Right atrium auricular region (tissue), 2 donors: Measurements from ENCODE around the gene COL27A1. TPM values are rescaled to one million over a fixed set of nuclear protein-coding genes. Genes with fewer than 3 reads are reported as not detected.
"Not testable (repeated sequence)": the region's sequence is repeated elsewhere in the genome, so short reads cannot be mapped to it uniquely, and the experiment has no call there.

Experiments
- DNase-seq: peaks from one replicate; pipeline ENCODE4 v3.0.0-alpha.2; 2019; ENCODE audit warnings: low spot score
- H3K27ac ChIP-seq, 2 donors: fragments of 200-600 bp; sonication (generic); 1 replicate in 1 of 2; 2 replicates in 1 of 2; pipeline ENCODE4 v1.5.1; 2016 to 2019
- H3K27me3 ChIP-seq, 2 donors: fragments of 200-600 bp; sonication (generic); one replicate each; pipeline versions ENCODE4 v1.5.1 to v1.6.0; 2017 to 2019
- H3K36me3 ChIP-seq: fragments of 200-600 bp; sonication (generic); one replicate; pipeline ENCODE4 v1.5.1; 2016
- H3K4me1 ChIP-seq, 2 donors: fragments of 200-600 bp; sonication (generic); one replicate each; pipeline versions ENCODE4 v1.5.1 to v1.6.0; 2017 to 2019
- H3K4me3 ChIP-seq, 2 donors: fragments of 200-600 bp; sonication (generic); 1 replicate in 1 of 2; 2 replicates in 1 of 2; pipeline ENCODE4 v1.5.1; 2017 to 2019; ENCODE audit warnings: mild to moderate bottlenecking in 1 of 2, moderate library complexity in 1 of 2
- H3K9me3 ChIP-seq, 2 donors: fragments of 200-600 bp; sonication (generic); one replicate each; pipeline ENCODE4 v1.5.1; 2019
- total RNA-seq, 2 donors: library from RNA; depleted of rRNA; stranded (reverse); fragments of >200 nt; gene quantifications; one replicate each; pipeline ENCODE4 v1.1.0, GENCODE V29; 2016
- TF ChIP-seq, protein P1 (sequence below), 2 donors: fragments of 200-600 bp; sonication (generic); IDR thresholded peaks; one replicate each; pipeline ENCODE4 v1.5.1; 2019; ENCODE audit warnings: antibody characterized with exemption in 2 of 2

COL27A1 gene
- total RNA-seq, 2 donors from 2014 or later = 1.5 to 2.7 TPM

DNA sequence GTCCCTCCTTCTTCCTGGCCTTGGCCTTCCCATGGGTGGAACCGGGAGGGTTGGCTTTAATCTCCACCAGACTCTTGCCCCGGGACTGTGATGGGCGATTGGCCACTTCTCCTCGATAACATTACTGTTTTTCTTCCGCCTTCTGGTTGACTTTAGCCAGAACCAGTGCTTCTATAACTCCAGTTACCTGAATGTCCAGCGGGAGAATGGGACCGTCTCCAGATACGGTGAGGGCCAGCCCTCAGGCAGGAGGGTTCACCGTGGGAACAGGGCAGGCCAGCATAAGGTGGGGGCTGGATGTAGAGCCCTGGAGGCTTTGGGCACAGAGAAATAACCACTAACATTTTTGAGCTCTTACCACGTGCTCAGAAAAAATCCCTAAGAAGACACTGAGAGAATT, 175.3 kb downstream of the COL27A1 start:
- Histone ChIP-seq H3K4me1 (no peaks in the 10 kb centered on the region), H3K36me3 (no peaks in the 10 kb centered on the region), H3K27ac (no peak overlapping the region), H3K9me3 (no peaks in the 10 kb centered on the region), H3K27me3 (no peaks in the 10 kb centered on the region), H3K4me3 (no peak overlapping the region)
- no peak for DNase-seq
- TF ChIP-seq, protein P1, sequence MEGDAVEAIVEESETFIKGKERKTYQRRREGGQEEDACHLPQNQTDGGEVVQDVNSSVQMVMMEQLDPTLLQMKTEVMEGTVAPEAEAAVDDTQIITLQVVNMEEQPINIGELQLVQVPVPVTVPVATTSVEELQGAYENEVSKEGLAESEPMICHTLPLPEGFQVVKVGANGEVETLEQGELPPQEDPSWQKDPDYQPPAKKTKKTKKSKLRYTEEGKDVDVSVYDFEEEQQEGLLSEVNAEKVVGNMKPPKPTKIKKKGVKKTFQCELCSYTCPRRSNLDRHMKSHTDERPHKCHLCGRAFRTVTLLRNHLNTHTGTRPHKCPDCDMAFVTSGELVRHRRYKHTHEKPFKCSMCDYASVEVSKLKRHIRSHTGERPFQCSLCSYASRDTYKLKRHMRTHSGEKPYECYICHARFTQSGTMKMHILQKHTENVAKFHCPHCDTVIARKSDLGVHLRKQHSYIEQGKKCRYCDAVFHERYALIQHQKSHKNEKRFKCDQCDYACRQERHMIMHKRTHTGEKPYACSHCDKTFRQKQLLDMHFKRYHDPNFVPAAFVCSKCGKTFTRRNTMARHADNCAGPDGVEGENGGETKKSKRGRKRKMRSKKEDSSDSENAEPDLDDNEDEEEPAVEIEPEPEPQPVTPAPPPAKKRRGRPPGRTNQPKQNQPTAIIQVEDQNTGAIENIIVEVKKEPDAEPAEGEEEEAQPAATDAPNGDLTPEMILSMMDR (IDR thresholded peaks at IDR 0.05) = no peak

DNA sequence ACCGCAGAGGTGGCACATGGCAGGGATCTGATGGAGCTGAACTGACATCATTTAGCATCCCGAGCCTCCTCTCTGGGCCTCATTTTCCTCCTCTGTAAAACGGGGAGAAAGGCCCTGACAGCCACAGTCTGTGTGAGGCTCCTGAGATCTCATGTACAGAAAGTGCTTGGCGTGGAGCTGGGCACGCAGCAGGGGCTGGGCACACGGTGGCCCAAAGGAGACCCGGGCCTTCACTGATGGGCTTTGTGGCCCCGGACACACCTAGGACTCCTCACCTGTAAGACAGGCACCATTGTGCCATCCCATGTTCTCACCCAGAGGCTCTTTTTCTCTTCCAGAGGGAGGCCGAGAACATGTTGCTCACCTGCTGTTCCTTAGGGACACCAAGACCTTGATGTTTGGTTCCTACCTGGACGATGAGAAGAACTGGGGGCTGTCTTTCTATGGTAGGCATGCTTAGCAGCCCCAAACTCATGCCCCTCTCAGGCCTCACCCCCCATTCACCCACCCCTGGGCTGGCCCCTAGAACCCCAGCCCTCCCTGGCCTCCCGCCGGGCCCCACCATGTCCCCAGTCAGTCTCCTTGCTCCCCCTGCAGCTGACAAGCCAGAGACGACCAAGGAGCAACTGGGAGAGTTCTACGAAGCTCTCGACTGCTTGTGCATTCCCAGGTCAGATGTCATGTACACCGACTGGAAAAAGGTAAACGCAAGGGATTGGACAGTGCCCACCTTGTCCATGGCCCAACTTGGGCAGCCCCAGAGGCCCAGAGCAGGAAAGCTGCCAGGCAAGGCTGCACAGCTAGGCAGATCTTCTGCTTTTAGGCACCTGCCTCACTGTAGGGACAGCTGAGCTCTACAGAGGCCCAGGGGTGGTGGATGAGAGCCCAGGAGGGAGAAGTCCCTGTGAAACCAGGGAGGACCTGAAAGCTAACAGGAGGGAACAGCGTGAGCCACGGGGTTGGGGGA, 176.2 kb downstream of the COL27A1 start:
- not testable (repeated sequence) for H3K27ac ChIP-seq, H3K4me1 ChIP-seq, H3K27me3 ChIP-seq, H3K36me3 ChIP-seq, H3K4me3 ChIP-seq, H3K9me3 ChIP-seq, DNase-seq

DNA sequence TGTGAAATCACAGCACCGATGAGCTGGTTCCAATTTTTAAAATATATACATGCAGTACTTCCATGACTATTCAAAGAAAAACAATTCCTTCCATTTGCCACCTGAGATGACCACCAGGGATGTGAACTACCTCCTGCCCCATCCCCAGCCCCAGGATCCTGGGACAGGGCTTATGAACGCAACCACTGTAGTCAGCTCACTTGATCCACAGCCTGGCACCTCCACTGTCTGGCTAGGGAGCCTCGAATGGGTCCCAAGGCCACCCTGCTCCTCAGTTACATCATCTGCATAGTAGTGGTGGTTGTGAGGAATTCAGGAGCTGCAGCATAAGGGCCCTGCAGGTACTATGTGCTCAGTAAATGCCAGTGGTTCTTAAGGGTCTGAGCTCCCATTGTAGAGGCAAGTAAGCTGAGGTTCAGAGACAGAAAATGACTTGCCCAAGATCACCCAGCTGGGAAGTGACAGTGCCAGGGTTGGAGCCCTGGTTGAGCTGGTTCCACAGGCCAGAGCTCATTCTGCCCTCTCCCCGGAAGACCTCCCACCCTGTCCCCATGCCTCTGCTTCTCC, 177.2 kb downstream of the COL27A1 start:
- not testable (repeated sequence) for H3K4me1 ChIP-seq, H3K27me3 ChIP-seq, H3K9me3 ChIP-seq, H3K27ac ChIP-seq, DNase-seq, H3K4me3 ChIP-seq
- H3K36me3 ChIP-seq = peaks cover 12% of the 10 kb centered on the region

GRCh38 chr9:114333718-114334117, 178.4 kb downstream of the COL27A1 start:
- not testable (repeated sequence) for H3K4me1 ChIP-seq, DNase-seq, H3K9me3 ChIP-seq, H3K4me3 ChIP-seq, H3K27me3 ChIP-seq, H3K27ac ChIP-seq
- peaks cover 23% of the 10 kb centered on the region for H3K36me3 ChIP-seq

GRCh38 chr9:114334490-114334889, 179.2 kb downstream of the COL27A1 start:
- H3K4me3 ChIP-seq = no peak overlapping the region
- peaks cover 25% of the 10 kb centered on the region for H3K36me3 ChIP-seq
- TF ChIP-seq, protein P1 (IDR thresholded peaks at IDR 0.05) = no peak
- H3K4me1 ChIP-seq = no peaks in the 10 kb centered on the region
- no peak for DNase-seq
- no peak overlapping the region for H3K27ac ChIP-seq
- H3K9me3 ChIP-seq = no peaks in the 10 kb centered on the region
- no peaks in the 10 kb centered on the region for H3K27me3 ChIP-seq

DNA sequence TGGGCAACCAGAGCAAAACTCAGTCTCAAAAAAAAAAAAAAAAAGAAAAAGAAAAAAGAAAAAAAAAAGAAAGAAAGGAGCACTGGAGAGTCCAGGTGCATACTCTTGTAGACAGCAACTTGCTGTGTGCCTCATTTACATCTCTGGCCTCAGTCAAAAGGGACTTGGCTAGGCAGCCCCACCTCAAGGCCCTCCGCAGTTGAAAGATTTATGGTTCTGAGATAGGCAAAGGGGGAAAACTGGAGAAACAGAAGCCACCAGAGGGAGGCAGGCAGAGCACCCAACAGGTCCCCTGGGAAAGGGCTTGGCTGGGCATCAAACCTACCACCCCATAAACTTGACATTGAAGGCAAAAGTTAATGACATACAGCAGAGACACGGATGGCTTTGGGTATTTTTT, 180.4 kb downstream of the COL27A1 start:
- Histone ChIP-seq H3K27ac (no peak overlapping the region), H3K36me3 (peaks cover 33% of the 10 kb centered on the region), H3K4me3 (no peak overlapping the region), H3K27me3 (no peaks in the 10 kb centered on the region), H3K4me1 (no peaks in the 10 kb centered on the region), H3K9me3 (no peaks in the 10 kb centered on the region)
- TF ChIP-seq, protein P1 (IDR thresholded peaks at IDR 0.05) = no peak
- no peak for DNase-seq

DNA sequence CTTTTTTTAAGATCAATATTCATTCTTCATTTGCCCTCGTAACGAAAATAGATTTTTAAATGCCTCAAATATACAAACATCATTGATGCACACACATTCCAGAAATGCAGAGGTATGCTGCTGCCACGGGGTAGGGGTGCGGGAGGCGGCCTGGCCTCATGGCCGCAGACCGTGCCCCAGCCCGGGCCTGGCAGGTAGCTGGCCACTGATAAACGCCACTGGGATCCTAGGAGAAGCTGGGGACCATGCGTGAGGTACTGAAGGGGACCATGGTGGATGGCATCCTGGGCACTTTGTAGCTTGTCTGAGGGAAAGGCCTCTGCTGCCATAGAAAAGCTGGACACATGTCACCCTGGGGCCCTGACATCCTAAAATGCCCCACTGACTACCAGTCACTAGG, 180.8 kb downstream of the COL27A1 start:
- Histone ChIP-seq H3K27ac (no peak overlapping the region), H3K36me3 (peaks cover 37% of the 10 kb centered on the region), H3K4me1 (no peaks in the 10 kb centered on the region), H3K4me3 (no peak overlapping the region), H3K27me3 (no peaks in the 10 kb centered on the region), H3K9me3 (no peaks in the 10 kb centered on the region)
- DNase-seq = no peak
- TF ChIP-seq, protein P1 (IDR thresholded peaks at IDR 0.05) = no peak
